ENCODE measurements around the gene NUMBL.

- TF ChIP-seq YY1 (IDR thresholded peaks at IDR 0.05; ENCODE audit: insufficient read depth, insufficient read length) = no peak
- no peak for TF ChIP-seq SUZ12 (IDR thresholded peaks at IDR 0.05; ENCODE audit: extremely low read depth, insufficient read depth, insufficient read length)
- TF ChIP-seq ZNF274 (IDR thresholded peaks at IDR 0.05; ENCODE audit: low read depth, low read length) = no peak
These were observed 72.5 kb downstream of the NUMBL start for GRCh38 chr19:40617961-40618360.

Data from NT2/D1 (cell line).